Hepatocyte (in vitro differentiated cells): ENCODE results near the gene PLAAT3. TPM values are rescaled to one million over a fixed set of nuclear protein-coding genes. Genes with fewer than 3 reads are reported as not detected.
A peak's percentile ranks its signal among the peaks of the same experiment; 100 is the strongest.
"Not testable (repeated sequence)": the region's sequence is repeated elsewhere in the genome, so short reads cannot be mapped to it uniquely, and the experiment has no call there.

Experiments
- DNase-seq: peaks from one replicate; pipeline ENCODE4 v3.0.0-alpha.2; 2016; ENCODE audit warnings: low spot score
- H2AFZ ChIP-seq: fragments of 200-600 bp; sonication (generic); 2 replicates; pipeline ENCODE4 v1.6.0; 2016; ENCODE audit warnings: antibody characterized with exemption, mild to moderate bottlenecking
- H3K27ac ChIP-seq: fragments of 200-600 bp; sonication (generic); 2 replicates; pipeline ENCODE4 v1.5.1; 2016; ENCODE audit warnings: mild to moderate bottlenecking
- H3K27me3 ChIP-seq: fragments of 200-600 bp; sonication (generic); 2 replicates; pipeline ENCODE4 v1.6.1; 2016
- H3K36me3 ChIP-seq: fragments of 200-600 bp; sonication (generic); replicated peaks from 2 replicates; pipeline ENCODE4 v1.5.1; 2016; ENCODE audit warnings: low read depth; ENCODE audit not compliant: insufficient read depth
- H3K4me1 ChIP-seq: fragments of 200-600 bp; sonication (generic); 2 replicates; pipeline ENCODE4 v1.5.1; 2016; ENCODE audit warnings: mild to moderate bottlenecking, moderate library complexity; ENCODE audit not compliant: insufficient read depth
- H3K4me2 ChIP-seq: fragments of 200-600 bp; sonication (generic); 2 replicates; pipeline ENCODE4 v1.6.0; 2016
- H3K4me3 ChIP-seq: fragments of 200-600 bp; sonication (generic); 2 replicates; pipeline ENCODE4 v1.5.1; 2016; ENCODE audit warnings: mild to moderate bottlenecking
- H3K79me2 ChIP-seq: fragments of 200-600 bp; sonication (generic); 2 replicates; pipeline ENCODE4 v1.6.0; 2017; ENCODE audit warnings: mild to moderate bottlenecking
- H3K9me2 ChIP-seq: fragments of 200-600 bp; sonication (generic); replicated peaks from 2 replicates; pipeline ENCODE4 v1.6.0; 2017; ENCODE audit warnings: mild to moderate bottlenecking; ENCODE audit not compliant: insufficient read depth
- H3K9me3 ChIP-seq: fragments of 200-600 bp; sonication (generic); 2 replicates; pipeline ENCODE4 v1.5.1; 2016; ENCODE audit warnings: low read depth, mild to moderate bottlenecking
- H4K20me1 ChIP-seq: fragments of 200-600 bp; sonication (generic); 2 replicates; pipeline ENCODE4 v1.6.0; 2016; ENCODE audit warnings: mild to moderate bottlenecking; ENCODE audit not compliant: insufficient read depth, poor library complexity, severe bottlenecking
- CTCF ChIP-seq: fragments of 200-600 bp; sonication (generic); IDR thresholded peaks from 2 replicates; pipeline ENCODE4 v1.5.1; 2016; ENCODE audit warnings: antibody characterized with exemption, mild to moderate bottlenecking; ENCODE audit not compliant: poor library complexity
- EZH2 ChIP-seq: fragments of 200-600 bp; sonication (generic); IDR thresholded peaks from 2 replicates; pipeline ENCODE4 v1.6.1; 2016; ENCODE audit warnings: antibody characterized with exemption, mild to moderate bottlenecking, borderline replicate concordance
- EZH2phosphoT487 ChIP-seq: fragments of 200-600 bp; sonication (generic); IDR thresholded peaks from one replicate; pipeline ENCODE4 v1.6.1; 2018; ENCODE audit warnings: antibody characterized with exemption, mild to moderate bottlenecking, low read depth, moderate library complexity; ENCODE audit not compliant: unreplicated experiment, severe bottlenecking
- WGBS: methylation state at CpG from one replicate; pipeline ENCODE4 v1.1.6; 2016; ENCODE audit warnings: low lambda C conversion rate; ENCODE audit errors: missing lambda C conversion rate; 5-methylcytosine and 5-hydroxymethylcytosine counted together
- polyA plus RNA-seq: library from polyadenylated mRNA; unstranded; fragments of >200 nt; fragmentation: Nextera tagmentation; extraction: Ambion mirVana; gene quantifications from 2 replicates; pipeline ENCODE4 v1.2.1, GENCODE V29; 2016
- total RNA-seq: library from RNA; depleted of rRNA; stranded (reverse); fragments of >200 nt; gene quantifications from 2 replicates; pipeline ENCODE4 v1.2.3, GENCODE V29; 2014

PLAAT3 gene
- total and polyA plus RNA-seq, 2 experiments from 2014 or later, result 32.4 to 49.6 TPM

- H3K9me2 ChIP-seq, result no peaks in the 10 kb centered on the region
- no peaks in the 10 kb centered on the region for H3K79me2 ChIP-seq
- H4K20me1 ChIP-seq, result no peaks in the 10 kb centered on the region
- no peaks in the 10 kb centered on the region for H3K36me3 ChIP-seq
- 78% methylated on average over 7 of the region's 7 CpGs for WGBS
- no peak overlapping the region for H3K27ac ChIP-seq
- no peak overlapping the region for H3K4me2 ChIP-seq
- TF ChIP-seq EZH2 (no peak), EZH2phosphoT487 (no peak), CTCF (no peak)
- H3K4me1 ChIP-seq, result no peaks in the 10 kb centered on the region
- H3K4me3 ChIP-seq, result no peak overlapping the region
- no peaks in the 10 kb centered on the region for H3K27me3 ChIP-seq
- H3K9me3 ChIP-seq, result no peaks in the 10 kb centered on the region
- H2AFZ ChIP-seq, result no peak overlapping the region
- no peak for DNase-seq
These were observed 9.4 kb upstream of the PLAAT3 start for GRCh38 chr11:63623513-63624140.

- no peaks in the 10 kb centered on the region for H3K36me3 ChIP-seq
- no peaks in the 10 kb centered on the region for H3K9me3 ChIP-seq
- no peaks in the 10 kb centered on the region for H3K79me2 ChIP-seq
- no peak overlapping the region for H3K4me3 ChIP-seq
- peak; percentile 67 for DNase-seq
- H3K27me3 ChIP-seq, result no peaks in the 10 kb centered on the region
- H4K20me1 ChIP-seq, result no peaks in the 10 kb centered on the region
- no peak for TF ChIP-seq EZH2phosphoT487
- TF ChIP-seq CTCF, result no peak
- H3K9me2 ChIP-seq, result no peaks in the 10 kb centered on the region
- no peak overlapping the region for H2AFZ ChIP-seq
- H3K27ac ChIP-seq, result no peak overlapping the region
- H3K4me1 ChIP-seq, result peaks cover 5% of the 10 kb centered on the region
- 20% methylated on average over 2 of the region's 2 CpGs for WGBS
- no peak overlapping the region for H3K4me2 ChIP-seq
These were observed 8.1 kb upstream of the PLAAT3 start for GRCh38 chr11:63622323-63622722.

- H3K9me3 ChIP-seq, result no peaks in the 10 kb centered on the region
- no peak for DNase-seq
- H3K9me2 ChIP-seq, result no peaks in the 10 kb centered on the region
- no peak overlapping the region for H3K27ac ChIP-seq
- TF ChIP-seq EZH2 (no peak), EZH2phosphoT487 (no peak), CTCF (no peak)
- no peak overlapping the region for H2AFZ ChIP-seq
- no peak overlapping the region for H3K4me3 ChIP-seq
- no peak overlapping the region for H3K4me2 ChIP-seq
- peaks cover 10% of the 10 kb centered on the region for H3K4me1 ChIP-seq
- H4K20me1 ChIP-seq, result no peaks in the 10 kb centered on the region
- H3K79me2 ChIP-seq, result no peaks in the 10 kb centered on the region
- H3K36me3 ChIP-seq, result no peaks in the 10 kb centered on the region
- no peaks in the 10 kb centered on the region for H3K27me3 ChIP-seq
- WGBS, result 95% methylated on average over 1 of the region's 1 CpG
These were observed 6.8 kb upstream of the PLAAT3 start for GRCh38 chr11:63621071-63621470.

GRCh38 chr11:63619967-63620366 lies 5.7 kb upstream of the PLAAT3 start:
- no peaks in the 10 kb centered on the region for H3K36me3 ChIP-seq
- WGBS, result 43% methylated on average over 6 of the region's 6 CpGs
- no peaks in the 10 kb centered on the region for H3K9me3 ChIP-seq
- H3K27me3 ChIP-seq, result no peaks in the 10 kb centered on the region
- no peak overlapping the region for H3K4me3 ChIP-seq
- TF ChIP-seq EZH2phosphoT487, result no peak
- TF ChIP-seq EZH2, result no peak
- TF ChIP-seq CTCF, result no peak
- no peaks in the 10 kb centered on the region for H3K79me2 ChIP-seq
- no peak overlapping the region for H2AFZ ChIP-seq
- H3K27ac ChIP-seq, result peak overlapping the region; percentile 47
- H4K20me1 ChIP-seq, result no peaks in the 10 kb centered on the region
- H3K9me2 ChIP-seq, result no peaks in the 10 kb centered on the region
- peak; percentile 41 for DNase-seq
- peaks cover 10% of the 10 kb centered on the region for H3K4me1 ChIP-seq
- H3K4me2 ChIP-seq, result no peak overlapping the region

- H3K27ac ChIP-seq, result peak overlapping the region; percentile 28
- not testable (repeated sequence) for DNase-seq, H2AFZ ChIP-seq, H3K79me2 ChIP-seq, H3K4me2 ChIP-seq, H3K4me1 ChIP-seq, H3K9me2 ChIP-seq, H4K20me1 ChIP-seq, H3K4me3 ChIP-seq, H3K27me3 ChIP-seq, H3K36me3 ChIP-seq, H3K9me3 ChIP-seq
- 88% methylated on average over 5 of the region's 5 CpGs for WGBS
These were observed 3.5 kb upstream of the PLAAT3 start for GRCh38 chr11:63617686-63618085.
